Activated CD4-positive, alpha-beta memory T cell treated with anti-CD3 and anti-CD28 coated beads, Interleukin-2, amount 10 ng/mL, durations not matched to agents 7 days and 5 days (primary cell): ENCODE measurements around the gene KATNAL1. TPM values are rescaled to one million over a fixed set of nuclear protein-coding genes. Genes with fewer than 3 reads are reported as not detected.

Experiments used
- CTCF ChIA-PET: fragments of 350-600 bp; sonication (Branson Sonifier 250); formaldehyde crosslinking; loops from one replicate; lab custom pipeline; 2021; ENCODE audit warnings: antibody characterized with exemption, inconsistent platforms; lab: Charles Lee
- POLR2A ChIA-PET: fragments of 350-600 bp; sonication (Branson Sonifier 250); formaldehyde crosslinking; loops from one replicate; lab custom pipeline; 2021; ENCODE audit warnings: antibody characterized with exemption; lab: Charles Lee
- DNase-seq: peaks from one replicate; pipeline ENCODE4 v3.0.0-alpha.2; 2020
- H3K27ac Mint-ChIP-seq: one replicate; pipeline ENCODE4 v1.8.0; 2021; ENCODE audit warnings: mild to moderate bottlenecking, mixed read lengths
- H3K27me3 Mint-ChIP-seq: one replicate; pipeline ENCODE4 v1.8.0; 2021; ENCODE audit warnings: mixed read lengths
- H3K36me3 Mint-ChIP-seq: one replicate; pipeline ENCODE4 v1.8.0; 2021; ENCODE audit warnings: low read depth, mixed read lengths
- H3K4me1 Mint-ChIP-seq: one replicate; pipeline ENCODE4 v1.8.0; 2021; ENCODE audit warnings: mixed read lengths
- H3K4me3 Mint-ChIP-seq: one replicate; pipeline ENCODE4 v1.8.0; 2021; ENCODE audit warnings: mild to moderate bottlenecking, mixed read lengths
- H3K9me3 Mint-ChIP-seq: one replicate; pipeline ENCODE4 v1.8.0; 2021; ENCODE audit warnings: mixed read lengths
- total RNA-seq, 2 experiments: library from RNA; stranded (reverse); gene quantifications; one replicate each; pipeline ENCODE4 v1.2.3, GENCODE V29; 2021

The KATNAL1 gene
- total RNA-seq, 2 experiments from 2014 or later: 27.8 to 29.4 TPM

DNA sequence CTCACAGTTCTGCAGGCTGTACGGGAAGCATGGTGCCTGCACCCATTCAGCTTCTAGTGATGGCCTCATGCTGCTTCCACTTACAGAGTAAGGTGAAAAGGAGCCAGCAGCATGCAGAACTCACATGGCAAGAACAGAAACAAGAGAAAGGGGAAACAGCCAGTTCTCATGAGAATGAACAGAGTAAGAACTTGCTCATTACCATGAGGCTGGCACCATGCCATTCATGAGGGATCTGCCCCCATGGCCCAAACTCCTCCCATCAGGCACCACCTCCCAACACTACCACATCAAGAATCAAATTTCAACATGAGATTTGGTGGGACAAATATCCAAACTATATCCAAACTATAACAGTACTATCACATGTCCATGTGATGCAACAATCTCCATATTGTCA, 72.1 kb downstream of the KATNAL1 start:
- Mint-ChIP-seq H3K27ac (no peak overlapping the region), H3K36me3 (peaks cover 24% of the 10 kb centered on the region), H3K9me3 (no peaks in the 10 kb centered on the region), H3K4me1 (no peaks in the 10 kb centered on the region), H3K27me3 (no peaks in the 10 kb centered on the region), H3K4me3 (no peak overlapping the region)
- DNase-seq: no peak
- ChIA-PET CTCF (no interaction called here), POLR2A (no interaction called here)

GRCh38 chr13:30234619-30235162, 72.7 kb downstream of the KATNAL1 start:
- ChIA-PET POLR2A (interaction anchor here (0.9 kb wide), 1 partner anchor 17 kb away, joined by 3 read pairs; no protein-coding TSS in a partner anchor), CTCF (no interaction called here)
- Mint-ChIP-seq H3K36me3 (peaks cover 23% of the 10 kb centered on the region), H3K4me3 (no peak overlapping the region), H3K27me3 (no peaks in the 10 kb centered on the region), H3K4me1 (no peaks in the 10 kb centered on the region), H3K9me3 (no peaks in the 10 kb centered on the region), H3K27ac (no peak overlapping the region)
- DNase-seq: no peak

DNA sequence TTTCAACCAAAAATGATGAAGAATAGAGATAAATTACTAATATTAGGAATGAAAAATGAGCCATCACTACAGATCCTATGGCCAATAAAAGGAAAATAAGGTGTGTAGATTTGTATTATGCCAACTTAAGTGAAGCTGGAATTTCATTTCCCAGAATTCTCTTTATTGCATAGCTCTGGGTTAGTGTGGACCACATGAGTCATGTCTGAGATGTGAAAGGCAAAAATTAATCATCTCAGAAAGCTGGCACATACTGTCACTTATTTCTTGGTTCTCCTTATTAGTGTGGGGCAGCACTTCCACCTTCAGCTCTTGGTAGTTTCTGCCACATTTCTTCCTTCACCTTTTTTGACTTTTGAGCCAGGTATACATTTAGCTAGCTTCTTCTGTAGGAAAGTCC, 82.6 kb downstream of the KATNAL1 start:
- peaks cover 19% of the 10 kb centered on the region for H3K9me3 Mint-ChIP-seq
- H3K36me3 Mint-ChIP-seq: peaks cover 77% of the 10 kb centered on the region
- no peak for DNase-seq
- CTCF ChIA-PET: interaction anchor here (1.9 kb wide), 1 partner anchor 92 kb away, joined by 6 read pairs; no protein-coding TSS in a partner anchor
- H3K4me3 Mint-ChIP-seq: no peak overlapping the region
- peaks cover 11% of the 10 kb centered on the region for H3K4me1 Mint-ChIP-seq
- POLR2A ChIA-PET: interaction anchor here (1.1 kb wide), 1 partner anchor 82 kb away, joined by 4 read pairs; the partner anchor contains the start of gene KATNAL1
- H3K27ac Mint-ChIP-seq: no peak overlapping the region
- no peaks in the 10 kb centered on the region for H3K27me3 Mint-ChIP-seq

GRCh38 chr13:30222254-30222653, 85.1 kb downstream of the KATNAL1 start:
- Mint-ChIP-seq H3K36me3 (peaks cover 64% of the 10 kb centered on the region), H3K27me3 (no peaks in the 10 kb centered on the region), H3K27ac (no peak overlapping the region), H3K4me3 (no peak overlapping the region), H3K4me1 (peaks cover 11% of the 10 kb centered on the region), H3K9me3 (peaks cover 19% of the 10 kb centered on the region)
- CTCF ChIA-PET: no interaction called here
- POLR2A ChIA-PET: interaction anchor here (0.5 kb wide), 1 partner anchor 242 kb away, joined by 3 read pairs; no protein-coding TSS in a partner anchor
- DNase-seq: no peak

- no peak overlapping the region for H3K4me3 Mint-ChIP-seq
- H3K27ac Mint-ChIP-seq: no peak overlapping the region
- H3K4me1 Mint-ChIP-seq: no peaks in the 10 kb centered on the region
- H3K36me3 Mint-ChIP-seq: peaks cover 41% of the 10 kb centered on the region
- no peaks in the 10 kb centered on the region for H3K9me3 Mint-ChIP-seq
- POLR2A ChIA-PET: no interaction called here
- no peaks in the 10 kb centered on the region for H3K27me3 Mint-ChIP-seq
- CTCF ChIA-PET: no interaction called here
- DNase-seq: no peak
Observed at GRCh38 chr13:30216111-30216510, 91.2 kb downstream of the KATNAL1 start.

- ChIA-PET POLR2A (no interaction called here), CTCF (no interaction called here)
- no peak for DNase-seq
- no peak overlapping the region for H3K4me3 Mint-ChIP-seq
- H3K27ac Mint-ChIP-seq: no peak overlapping the region
- no peaks in the 10 kb centered on the region for H3K4me1 Mint-ChIP-seq
- no peaks in the 10 kb centered on the region for H3K9me3 Mint-ChIP-seq
- no peaks in the 10 kb centered on the region for H3K27me3 Mint-ChIP-seq
- peaks cover 57% of the 10 kb centered on the region for H3K36me3 Mint-ChIP-seq
Observed at GRCh38 chr13:30212256-30212655, 95.1 kb downstream of the KATNAL1 start.

GRCh38 chr13:30211745-30212144, 95.6 kb downstream of the KATNAL1 start:
- no peak overlapping the region for H3K4me3 Mint-ChIP-seq
- peaks cover 58% of the 10 kb centered on the region for H3K36me3 Mint-ChIP-seq
- H3K9me3 Mint-ChIP-seq: no peaks in the 10 kb centered on the region
- no peaks in the 10 kb centered on the region for H3K27me3 Mint-ChIP-seq
- H3K27ac Mint-ChIP-seq: no peak overlapping the region
- DNase-seq: no peak
- POLR2A ChIA-PET: no interaction called here
- CTCF ChIA-PET: no interaction called here
- H3K4me1 Mint-ChIP-seq: no peaks in the 10 kb centered on the region

- no peak overlapping the region for H3K4me3 Mint-ChIP-seq
- H3K27ac Mint-ChIP-seq: no peak overlapping the region
- H3K4me1 Mint-ChIP-seq: no peaks in the 10 kb centered on the region
- no peaks in the 10 kb centered on the region for H3K9me3 Mint-ChIP-seq
- ChIA-PET POLR2A (no interaction called here), CTCF (interaction anchor here (1.3 kb wide), 1 partner anchor 72 kb away, joined by 4 read pairs; no protein-coding TSS in a partner anchor)
- DNase-seq: no peak
- H3K27me3 Mint-ChIP-seq: no peaks in the 10 kb centered on the region
- peaks cover 55% of the 10 kb centered on the region for H3K36me3 Mint-ChIP-seq
Observed at GRCh38 chr13:30204564-30204963, 102.8 kb downstream of the KATNAL1 start.

- CTCF ChIA-PET: no interaction called here
- no peak overlapping the region for H3K27ac Mint-ChIP-seq
Observed at GRCh38 chr13:30196025-30196424, 111.3 kb downstream of the KATNAL1 start.

DNA sequence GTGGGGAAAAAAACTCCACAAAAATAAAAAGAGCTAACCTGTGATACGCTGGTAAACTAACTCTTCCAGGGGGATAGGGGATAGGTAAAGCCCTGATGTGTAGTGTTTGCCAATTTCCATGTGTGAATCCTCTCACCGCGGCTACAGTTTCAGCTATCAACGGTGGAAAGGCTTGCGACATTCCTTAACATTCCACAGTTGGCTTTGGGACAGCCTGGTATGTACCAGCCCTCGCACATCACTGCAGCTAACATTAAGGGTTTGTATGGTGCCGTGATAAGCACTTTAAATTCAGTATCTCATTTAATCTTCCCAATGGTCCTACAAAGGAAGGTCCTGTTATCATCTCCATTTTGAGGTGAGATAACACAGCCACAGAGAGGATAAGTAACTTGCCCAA, 112.4 kb downstream of the KATNAL1 start:
- no peaks in the 10 kb centered on the region for H3K9me3 Mint-ChIP-seq
- H3K4me3 Mint-ChIP-seq: no peak overlapping the region
- no peaks in the 10 kb centered on the region for H3K4me1 Mint-ChIP-seq
- POLR2A ChIA-PET: no interaction called here
- H3K27me3 Mint-ChIP-seq: no peaks in the 10 kb centered on the region
- no peak for DNase-seq
- no peak overlapping the region for H3K27ac Mint-ChIP-seq
- H3K36me3 Mint-ChIP-seq: no peaks in the 10 kb centered on the region
- CTCF ChIA-PET: interaction anchor here (1.1 kb wide), 1 partner anchor 12 kb away, joined by 3 read pairs; no protein-coding TSS in a partner anchor

More at GRCh38 chr13:30196025-30196424, 111.3 kb downstream of the KATNAL1 start:
- DNase-seq: no peak
- Mint-ChIP-seq H3K36me3 (no peaks in the 10 kb centered on the region), H3K4me3 (no peak overlapping the region), H3K4me1 (no peaks in the 10 kb centered on the region), H3K27me3 (no peaks in the 10 kb centered on the region), H3K9me3 (no peaks in the 10 kb centered on the region)
- POLR2A ChIA-PET: no interaction called here

DNA sequence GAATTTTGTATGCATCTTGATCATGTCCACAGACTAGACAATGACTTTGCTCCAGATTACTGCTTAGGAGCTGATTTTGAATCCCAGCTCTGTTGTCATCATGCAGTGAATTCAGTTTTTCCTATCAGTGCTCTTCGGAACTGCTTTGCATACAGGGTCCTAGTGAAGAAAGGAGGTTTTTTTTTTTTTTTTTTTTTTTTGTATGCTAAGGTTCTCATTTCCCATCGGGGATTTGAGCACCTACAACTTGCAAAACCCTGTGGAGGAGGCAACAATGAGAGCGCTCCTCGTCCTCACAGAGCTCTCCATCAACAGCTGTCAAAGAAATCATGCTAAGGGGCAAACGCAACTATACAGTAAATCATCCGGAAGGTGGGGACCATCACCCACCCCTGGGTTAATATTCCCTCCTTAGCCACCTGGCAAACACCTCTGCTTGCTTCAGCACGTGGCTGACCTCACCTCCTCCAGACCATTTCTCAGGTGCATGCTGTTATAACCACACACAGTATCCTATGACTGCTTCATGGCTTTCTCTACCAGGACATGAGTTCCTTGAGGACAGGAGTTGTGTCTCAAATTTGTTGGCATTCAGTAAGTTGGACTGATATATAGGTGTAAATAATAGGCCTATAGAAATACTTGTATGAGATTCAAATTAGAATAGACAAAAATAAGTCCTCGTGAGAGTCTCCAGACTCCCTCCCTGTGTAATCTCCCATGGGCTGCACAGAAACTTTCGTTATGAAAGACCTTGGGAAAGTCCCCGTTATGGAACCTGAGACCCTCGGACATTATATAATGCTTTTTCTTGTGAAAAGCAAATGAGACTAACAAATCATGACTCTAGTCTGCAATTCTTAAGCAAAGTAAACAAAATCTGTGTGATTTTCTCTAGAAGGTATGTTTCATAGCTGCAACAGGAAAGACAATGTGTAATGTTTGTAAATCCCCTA, 113.8 kb downstream of the KATNAL1 start:
- H3K9me3 Mint-ChIP-seq: no peaks in the 10 kb centered on the region
- H3K4me3 Mint-ChIP-seq: no peak overlapping the region
- DNase-seq: no peak
- ChIA-PET CTCF (interaction anchor here (0.5 to 1.1 kb wide), 2 partner anchors 12 to 62 kb away, joined by 3 to 5 read pairs; no protein-coding TSS in a partner anchor), POLR2A (no interaction called here)
- no peaks in the 10 kb centered on the region for H3K4me1 Mint-ChIP-seq
- no peaks in the 10 kb centered on the region for H3K27me3 Mint-ChIP-seq
- no peaks in the 10 kb centered on the region for H3K36me3 Mint-ChIP-seq
- H3K27ac Mint-ChIP-seq: no peak overlapping the region

- no peak overlapping the region for H3K27ac Mint-ChIP-seq
- no peaks in the 10 kb centered on the region for H3K4me1 Mint-ChIP-seq
- H3K27me3 Mint-ChIP-seq: no peaks in the 10 kb centered on the region
- H3K9me3 Mint-ChIP-seq: no peaks in the 10 kb centered on the region
- H3K4me3 Mint-ChIP-seq: no peak overlapping the region
- CTCF ChIA-PET: interaction anchor here (1.1 to 1.6 kb wide), 2 partner anchors 11 to 60 kb away, joined by 3 to 5 read pairs; no protein-coding TSS in a partner anchor
- POLR2A ChIA-PET: no interaction called here
- no peaks in the 10 kb centered on the region for H3K36me3 Mint-ChIP-seq
- no peak for DNase-seq
Observed at GRCh38 chr13:30192320-30193093, 114.8 kb downstream of the KATNAL1 start.
